ENCODE data around the gene VARS2.

DNA sequence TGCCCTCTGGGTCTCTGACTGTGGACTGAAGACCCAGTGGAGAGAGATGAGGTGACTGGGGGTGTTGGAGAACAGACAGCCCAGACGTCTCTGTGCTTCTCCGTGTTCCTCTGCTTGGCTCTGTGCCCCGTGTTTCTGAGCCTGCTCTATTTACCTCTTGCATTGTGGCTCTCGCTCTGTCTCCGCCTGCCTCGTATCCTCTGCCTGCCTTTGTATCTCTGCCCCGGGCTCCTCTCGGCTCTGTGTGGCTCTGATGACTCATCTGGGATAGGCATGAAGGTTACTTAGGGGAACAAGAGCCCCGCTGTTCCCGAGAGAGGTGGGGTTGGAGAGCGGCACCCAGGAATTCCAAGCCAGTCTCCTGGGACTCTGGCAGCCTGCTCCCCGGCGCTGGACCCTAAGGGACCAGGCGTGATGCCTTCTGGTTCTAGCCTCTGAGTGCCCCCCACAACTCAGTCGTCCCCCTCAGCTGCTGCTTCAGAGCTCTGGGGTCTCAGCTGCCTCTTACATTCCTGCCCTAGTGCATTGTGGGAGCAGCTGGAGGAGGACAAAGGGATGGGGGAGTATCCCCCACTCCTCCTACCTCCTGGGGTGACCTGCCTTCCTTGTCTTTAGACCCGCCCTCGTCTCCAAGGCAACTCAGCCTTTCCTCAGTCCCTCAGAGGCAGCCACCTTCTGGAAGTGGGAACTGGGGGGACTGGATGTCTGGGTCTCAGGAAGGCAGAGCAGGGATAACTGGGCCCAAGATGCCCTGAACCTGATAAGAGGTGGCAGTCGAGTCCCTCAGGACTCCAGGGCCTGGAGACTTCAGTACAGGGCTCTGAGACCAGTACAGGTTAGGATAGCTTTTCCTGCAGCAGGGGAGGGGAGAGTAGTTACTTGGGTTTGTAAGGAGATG is 27.8 kb upstream of the VARS2 start:
- TF ChIP-seq, protein P1, sequence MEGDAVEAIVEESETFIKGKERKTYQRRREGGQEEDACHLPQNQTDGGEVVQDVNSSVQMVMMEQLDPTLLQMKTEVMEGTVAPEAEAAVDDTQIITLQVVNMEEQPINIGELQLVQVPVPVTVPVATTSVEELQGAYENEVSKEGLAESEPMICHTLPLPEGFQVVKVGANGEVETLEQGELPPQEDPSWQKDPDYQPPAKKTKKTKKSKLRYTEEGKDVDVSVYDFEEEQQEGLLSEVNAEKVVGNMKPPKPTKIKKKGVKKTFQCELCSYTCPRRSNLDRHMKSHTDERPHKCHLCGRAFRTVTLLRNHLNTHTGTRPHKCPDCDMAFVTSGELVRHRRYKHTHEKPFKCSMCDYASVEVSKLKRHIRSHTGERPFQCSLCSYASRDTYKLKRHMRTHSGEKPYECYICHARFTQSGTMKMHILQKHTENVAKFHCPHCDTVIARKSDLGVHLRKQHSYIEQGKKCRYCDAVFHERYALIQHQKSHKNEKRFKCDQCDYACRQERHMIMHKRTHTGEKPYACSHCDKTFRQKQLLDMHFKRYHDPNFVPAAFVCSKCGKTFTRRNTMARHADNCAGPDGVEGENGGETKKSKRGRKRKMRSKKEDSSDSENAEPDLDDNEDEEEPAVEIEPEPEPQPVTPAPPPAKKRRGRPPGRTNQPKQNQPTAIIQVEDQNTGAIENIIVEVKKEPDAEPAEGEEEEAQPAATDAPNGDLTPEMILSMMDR (IDR thresholded peaks at IDR 0.05), result no peak
- TF ChIP-seq POLR2AphosphoS5 (IDR thresholded peaks at IDR 0.05) (no peak), POLR2A (IDR thresholded peaks at IDR 0.05) (peak in 1 of 4 donors; percentile 30), EP300 (IDR thresholded peaks at IDR 0.05) (no peak)
